KMS-11 (cell line): ENCODE data around the gene SLC19A2.

Source experiments
- H2AFZ ChIP-seq: fragments of 200-600 bp; sonication (generic); 2 replicates; pipeline ENCODE4 v1.6.1; 2016; ENCODE audit warnings: antibody characterized with exemption, mixed run types, low read depth
- H3K27ac ChIP-seq: fragments of 200-600 bp; sonication (generic); 2 replicates; pipeline ENCODE4 v1.6.1; 2016; ENCODE audit warnings: mild to moderate bottlenecking, mixed run types
- H3K27me3 ChIP-seq: fragments of 200-600 bp; sonication (generic); 2 replicates; pipeline ENCODE4 v1.6.1; 2017; ENCODE audit warnings: mild to moderate bottlenecking, low read depth, mixed run types, moderate library complexity; ENCODE audit not compliant: insufficient read depth
- H3K36me3 ChIP-seq: fragments of 200-600 bp; sonication (generic); 2 replicates; pipeline ENCODE4 v1.6.1; 2017; ENCODE audit warnings: mild to moderate bottlenecking, mixed run types; ENCODE audit not compliant: insufficient read depth
- H3K4me1 ChIP-seq: fragments of 200-600 bp; sonication (generic); 2 replicates; pipeline ENCODE4 v1.6.1; 2016; ENCODE audit warnings: mild to moderate bottlenecking, low read depth, mixed run types; ENCODE audit not compliant: poor library complexity, severe bottlenecking
- H3K4me2 ChIP-seq: fragments of 200-600 bp; sonication (generic); 2 replicates; pipeline ENCODE4 v1.7.0; 2016; ENCODE audit warnings: mild to moderate bottlenecking, mixed run types
- H3K4me3 ChIP-seq: fragments of 200-600 bp; sonication (generic); IDR thresholded peaks from 2 replicates; pipeline ENCODE4 v1.6.1; 2017; ENCODE audit warnings: low read depth, low read length, mixed read lengths; ENCODE audit not compliant: insufficient read depth
- H3K79me2 ChIP-seq: fragments of 200-600 bp; sonication (generic); 2 replicates; pipeline ENCODE4 v1.6.1; 2016; ENCODE audit warnings: low read depth, mixed run types; ENCODE audit not compliant: insufficient read depth
- H3K9ac ChIP-seq: fragments of 200-600 bp; sonication (generic); 2 replicates; pipeline ENCODE4 v1.6.1; 2016; ENCODE audit warnings: mild to moderate bottlenecking, mixed run types
- H4K20me1 ChIP-seq: fragments of 200-600 bp; sonication (generic); 2 replicates; pipeline ENCODE4 v1.6.1; 2016; ENCODE audit warnings: mild to moderate bottlenecking, mixed run types; ENCODE audit not compliant: insufficient read depth
- CTCF ChIP-seq: fragments of 200-600 bp; sonication (generic); conservative IDR thresholded peaks from 2 replicates; pipeline ENCODE4 v1.6.1; 2017; ENCODE audit warnings: low read depth, mild to moderate bottlenecking, antibody characterized with exemption, low read length, moderate library complexity, mixed read lengths

Gene SLC19A2

GRCh38 chr1:169511316-169512005 is 25.7 kb upstream of the SLC19A2 start:
- Histone ChIP-seq H3K4me3 (no peak overlapping the region), H4K20me1 (no peaks in the 10 kb centered on the region), H3K36me3 (no peaks in the 10 kb centered on the region), H3K4me2 (no peak overlapping the region), H2AFZ (no peak overlapping the region), H3K4me1 (no peaks in the 10 kb centered on the region), H3K27ac (no peak overlapping the region), H3K79me2 (no peaks in the 10 kb centered on the region), H3K9ac (no peak overlapping the region), H3K27me3 (no peaks in the 10 kb centered on the region)
- no peak for TF ChIP-seq CTCF

GRCh38 chr1:169510060-169510459 is 24.3 kb upstream of the SLC19A2 start:
- TF ChIP-seq CTCF, result no peak
- Histone ChIP-seq H3K4me1 (no peaks in the 10 kb centered on the region), H4K20me1 (no peaks in the 10 kb centered on the region), H3K79me2 (no peaks in the 10 kb centered on the region), H3K9ac (no peak overlapping the region), H2AFZ (no peak overlapping the region), H3K27me3 (no peaks in the 10 kb centered on the region), H3K36me3 (no peaks in the 10 kb centered on the region), H3K4me2 (no peak overlapping the region), H3K27ac (no peak overlapping the region), H3K4me3 (no peak overlapping the region)

GRCh38 chr1:169509354-169509753 is 23.6 kb upstream of the SLC19A2 start:
- H3K4me2 ChIP-seq, result no peak overlapping the region
- no peaks in the 10 kb centered on the region for H3K4me1 ChIP-seq
- TF ChIP-seq CTCF, result no peak
- no peak overlapping the region for H3K4me3 ChIP-seq
- no peaks in the 10 kb centered on the region for H3K36me3 ChIP-seq
- no peak overlapping the region for H3K27ac ChIP-seq
- no peaks in the 10 kb centered on the region for H3K79me2 ChIP-seq
- no peaks in the 10 kb centered on the region for H3K27me3 ChIP-seq
- H3K9ac ChIP-seq, result no peak overlapping the region
- H2AFZ ChIP-seq, result no peak overlapping the region
- H4K20me1 ChIP-seq, result no peaks in the 10 kb centered on the region

GRCh38 chr1:169508432-169509338 is 22.9 kb upstream of the SLC19A2 start:
- Histone ChIP-seq H3K79me2 (no peaks in the 10 kb centered on the region), H3K4me3 (no peak overlapping the region), H3K4me1 (no peaks in the 10 kb centered on the region), H2AFZ (no peak overlapping the region; the same call in 1 of the 2 replicates), H4K20me1 (no peaks in the 10 kb centered on the region), H3K27ac (no peak overlapping the region), H3K36me3 (no peaks in the 10 kb centered on the region), H3K4me2 (no peak overlapping the region), H3K9ac (no peak overlapping the region), H3K27me3 (no peaks in the 10 kb centered on the region)
- no peak for TF ChIP-seq CTCF
